T-helper 9 cell (primary cell): ENCODE data around the gene TSHZ2.

Experiments used
- DNase-seq: peaks from one replicate; pipeline ENCODE4 v3.0.0-alpha.2; 2020

The TSHZ2 gene

GRCh38 chr20:53032478-53032932 lies 60.3 kb downstream of the TSHZ2 start:
- no peak for DNase-seq

DNA sequence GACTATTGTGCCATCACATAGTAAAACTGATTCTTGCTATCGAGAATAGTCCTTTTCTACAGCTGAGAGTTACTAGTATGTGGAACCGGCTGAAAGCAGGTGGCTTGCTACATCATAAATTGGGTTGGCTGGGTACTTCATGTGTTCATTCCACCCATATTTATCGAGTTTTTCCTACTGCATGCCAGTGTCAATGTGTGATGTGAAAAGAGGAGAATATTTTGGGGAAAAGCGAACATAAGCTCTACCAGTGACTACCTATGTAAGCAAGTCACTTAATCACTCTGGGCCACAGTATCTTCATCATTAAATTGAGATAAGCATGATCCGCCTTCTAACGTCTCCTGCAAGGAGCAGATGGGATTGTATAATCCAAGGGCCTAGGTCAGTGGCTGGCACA lies 61.0 kb downstream of the TSHZ2 start:
- no peak for DNase-seq

- no peak for DNase-seq
Observed at GRCh38 chr20:53034899-53035298, 62.7 kb downstream of the TSHZ2 start.

DNA sequence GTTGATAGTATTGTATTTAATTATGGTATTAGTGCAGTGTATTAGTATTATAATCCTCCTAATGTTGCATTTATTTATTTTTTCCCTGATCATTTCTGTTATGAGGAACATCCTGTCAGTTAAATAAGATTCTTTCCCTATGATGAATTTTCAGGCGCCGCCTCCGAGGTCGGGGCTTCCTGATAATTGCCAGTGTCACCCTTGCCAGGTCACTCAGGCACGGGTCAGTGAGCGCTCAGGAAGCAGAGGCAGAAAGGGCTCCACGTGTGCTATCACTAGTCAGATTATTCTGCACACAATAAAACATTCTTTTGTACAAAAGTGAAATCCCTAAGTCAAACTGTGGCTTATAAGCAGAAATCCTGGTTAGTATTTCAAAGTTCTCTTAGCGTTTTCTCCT lies 64.8 kb downstream of the TSHZ2 start:
- DNase-seq, result no peak

DNA sequence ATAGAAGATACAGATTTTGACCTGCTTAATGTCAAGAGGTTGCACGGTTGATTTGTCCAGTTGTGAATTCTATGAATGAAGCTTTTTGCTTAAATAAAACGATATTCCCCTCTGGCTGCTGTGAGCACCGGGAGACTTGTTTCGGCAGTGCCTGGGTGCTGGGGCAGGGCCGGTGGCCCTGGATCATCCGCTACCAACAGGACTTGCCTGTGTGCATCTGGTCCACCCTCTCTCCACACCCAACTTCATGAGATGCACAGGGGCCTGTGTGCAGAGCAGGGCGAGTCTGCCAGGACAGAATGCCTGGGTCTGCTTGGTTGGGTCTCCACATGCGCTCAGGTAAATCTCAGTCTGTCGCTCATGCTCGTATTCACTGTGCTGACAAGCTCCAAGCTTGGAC lies 65.5 kb downstream of the TSHZ2 start:
- DNase-seq, result no peak

DNA sequence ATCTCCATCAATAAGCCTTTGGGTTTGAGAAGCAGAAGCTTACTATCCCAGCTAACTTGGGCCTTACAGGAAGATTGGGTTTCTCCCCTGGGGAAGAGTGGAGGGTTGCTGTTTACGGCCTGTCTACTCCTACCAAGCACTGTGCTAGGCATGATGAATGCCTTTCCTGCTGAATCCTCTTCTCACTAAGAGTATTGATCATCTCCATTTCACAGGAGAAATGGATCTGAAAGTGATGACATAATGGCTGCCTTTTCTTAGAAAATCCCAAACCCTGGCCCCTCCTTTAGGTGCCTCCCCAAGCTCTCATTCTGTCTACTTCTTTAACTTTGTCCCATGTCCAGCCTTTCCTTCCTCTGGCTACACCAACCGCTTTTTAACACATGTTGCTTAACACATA lies 66.1 kb downstream of the TSHZ2 start:
- DNase-seq, result no peak

GRCh38 chr20:53040693-53041589 lies 68.8 kb downstream of the TSHZ2 start:
- DNase-seq, result no peak

- no peak for DNase-seq
Observed at GRCh38 chr20:53042521-53042920, 70.4 kb downstream of the TSHZ2 start.

DNA sequence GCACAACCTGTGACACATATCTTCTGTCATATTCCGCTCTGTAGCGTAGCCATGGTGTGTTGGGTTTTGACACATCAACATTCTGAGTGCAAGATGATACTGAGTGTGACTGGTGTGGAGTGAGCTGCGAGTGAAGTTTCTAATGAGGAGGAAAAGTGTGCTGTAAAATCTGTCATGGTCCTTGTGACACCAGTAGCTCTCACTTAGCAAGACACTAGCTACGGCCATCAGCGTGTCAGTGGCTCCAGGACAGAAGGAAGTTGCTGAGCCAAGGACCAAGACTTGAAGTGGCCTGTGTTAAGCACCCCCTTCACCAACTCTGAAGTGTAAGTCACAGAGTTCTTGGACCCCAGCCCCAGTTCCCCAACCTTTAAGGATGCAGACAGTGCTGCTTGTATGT lies 72.1 kb downstream of the TSHZ2 start:
- no peak for DNase-seq

DNA sequence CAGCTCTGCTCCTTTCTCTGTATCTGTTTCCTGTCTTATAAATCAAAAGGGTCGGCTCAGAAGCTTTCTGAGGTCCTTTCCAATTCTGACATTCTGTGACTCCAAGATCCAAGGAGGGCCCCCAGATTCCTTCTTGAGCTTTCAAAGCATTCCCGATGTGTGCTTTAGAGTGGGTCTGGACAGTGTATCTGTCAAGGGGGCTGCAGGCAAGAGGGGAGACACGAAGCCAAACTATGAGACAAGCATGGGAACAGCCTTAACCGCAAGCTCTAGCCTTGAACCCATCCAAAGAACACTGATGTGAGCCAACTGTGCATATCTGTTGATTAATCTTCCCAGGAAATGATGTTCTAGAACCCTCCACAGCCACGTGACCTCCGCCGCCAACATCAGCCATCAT lies 73.8 kb downstream of the TSHZ2 start:
- no peak for DNase-seq

DNA sequence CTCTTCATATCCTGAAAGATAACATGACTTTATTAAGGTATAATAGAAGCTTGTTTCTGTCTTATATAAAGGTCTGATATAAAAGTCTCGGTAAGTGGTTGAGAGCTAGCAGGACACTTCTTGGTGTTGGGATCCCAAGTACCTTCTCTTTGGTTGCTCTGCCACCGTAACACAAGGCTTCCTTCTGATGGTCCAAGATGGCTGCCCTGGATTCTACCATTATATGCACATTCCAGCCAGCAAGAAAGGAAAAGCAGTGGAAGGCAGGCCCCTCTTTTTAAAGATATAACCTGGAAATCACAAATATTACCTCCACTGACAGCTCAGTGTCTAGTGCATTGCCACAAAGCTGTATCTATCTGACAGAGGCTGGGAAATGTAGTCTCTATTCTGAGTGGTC lies 75.0 kb downstream of the TSHZ2 start:
- no peak for DNase-seq

DNA sequence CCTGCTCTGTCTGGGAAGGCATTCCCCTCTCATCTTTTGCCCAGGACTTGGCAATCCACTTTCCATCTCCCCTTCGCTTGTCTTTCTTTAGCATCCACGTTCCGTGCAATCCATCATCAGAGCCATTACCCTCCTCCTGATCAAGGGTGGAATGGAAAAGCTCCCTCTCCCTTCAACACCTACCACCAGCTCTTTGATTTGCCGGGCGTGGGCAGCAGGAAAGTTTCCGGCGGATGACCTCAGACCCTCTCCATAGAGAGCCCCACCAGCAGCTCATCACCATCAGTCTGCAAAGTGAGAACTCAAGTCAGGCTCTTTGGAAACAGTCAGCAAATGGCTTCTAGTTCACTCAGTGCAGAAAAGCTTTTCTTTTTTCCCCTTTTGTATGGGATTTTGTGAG lies 76.2 kb downstream of the TSHZ2 start:
- DNase-seq, result no peak

GRCh38 chr20:53050338-53050737 lies 78.2 kb downstream of the TSHZ2 start:
- DNase-seq, result no peak

GRCh38 chr20:53052380-53052779 lies 80.2 kb downstream of the TSHZ2 start:
- DNase-seq, result no peak

- DNase-seq, result no peak
Observed at GRCh38 chr20:53053595-53053994, 81.4 kb downstream of the TSHZ2 start.

- no peak for DNase-seq
Observed at GRCh38 chr20:53055367-53056067, 83.4 kb downstream of the TSHZ2 start.

GRCh38 chr20:53057579-53057978 lies 85.4 kb downstream of the TSHZ2 start:
- DNase-seq, result no peak

GRCh38 chr20:53059848-53060247 lies 87.7 kb downstream of the TSHZ2 start:
- no peak for DNase-seq

- no peak for DNase-seq
Observed at GRCh38 chr20:53061192-53062108, 89.3 kb downstream of the TSHZ2 start.

DNA sequence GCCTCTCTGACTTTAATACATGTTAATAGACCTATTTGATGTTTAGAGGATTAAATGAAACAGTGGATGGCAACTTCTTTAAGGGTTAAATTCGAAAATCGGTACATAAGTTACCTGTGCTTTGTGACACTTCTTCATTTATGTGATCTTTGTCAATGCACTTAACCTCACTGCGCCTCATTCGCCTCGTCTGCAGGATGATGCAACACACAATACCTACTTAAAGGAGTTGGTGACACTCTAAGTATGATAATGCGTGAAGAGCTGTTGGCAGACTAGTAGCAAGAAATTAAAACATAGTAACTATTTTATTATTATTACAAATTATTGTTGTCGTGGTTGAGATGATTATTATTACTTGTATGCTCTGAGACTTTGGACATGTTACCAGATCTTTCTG lies 92.8 kb downstream of the TSHZ2 start:
- no peak for DNase-seq

GRCh38 chr20:53068241-53068640 lies 96.1 kb downstream of the TSHZ2 start:
- DNase-seq, result no peak

DNA sequence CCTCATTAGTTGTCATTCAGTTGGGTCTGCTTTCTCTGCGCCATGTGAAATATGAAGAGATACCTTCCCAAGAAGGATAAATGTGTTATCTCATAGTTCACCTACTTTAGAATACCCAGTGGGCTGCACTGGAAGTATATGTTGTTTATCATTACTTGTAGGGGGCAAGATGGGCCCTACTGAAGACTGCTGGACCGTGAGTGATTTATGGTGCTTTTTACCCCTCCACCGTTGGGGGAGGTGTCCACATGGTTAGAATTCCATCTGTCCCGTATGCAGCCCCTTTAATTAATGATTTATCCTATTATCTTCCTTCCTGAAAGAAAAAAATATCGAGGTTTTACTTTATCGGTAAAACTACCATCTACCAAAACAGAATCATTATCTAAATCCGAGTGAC lies 97.0 kb downstream of the TSHZ2 start:
- no peak for DNase-seq

- DNase-seq, result no peak
Observed at GRCh38 chr20:53070224-53070623, 98.1 kb downstream of the TSHZ2 start.
